K562 (cell line): ENCODE data around the gene PAF1. TPM values are rescaled to one million over a fixed set of nuclear protein-coding genes. Genes with fewer than 3 reads are reported as not detected.

Experiments
- BCLAF1 ChIP-seq, 2 experiments: fragments of 450-650 bp in 1 of 2; IDR thresholded peaks; 2 replicates each; pipeline ENCODE4 v1.6.1; 2011 to 2017; ENCODE audit warnings: low read depth in 2 of 2, antibody characterized with exemption in 1 of 2, borderline replicate concordance in 1 of 2, low read length in 1 of 2, mild to moderate bottlenecking in 1 of 2, mixed read lengths in 1 of 2; ENCODE audit not compliant: control insufficient read depth in 1 of 2
- IFI16 ChIP-seq: fragments of 250-450 bp; sonication (Bioruptor Pico); IDR thresholded peaks from 2 replicates; pipeline ENCODE4 v2.1.2; 2022; ENCODE audit warnings: mild to moderate bottlenecking, inconsistent platforms
- NFE2L1 ChIP-seq: fragments of 450-650 bp; IDR thresholded peaks from 2 replicates; pipeline ENCODE4 v1.6.1; 2016; ENCODE audit warnings: missing genetic modification characterization, low read depth, mild to moderate bottlenecking, missing compliant biosample characterization, moderate library complexity, borderline replicate concordance
- RFX7 ChIP-seq: fragments of 250-450 bp; sonication (Bioruptor Pico); IDR thresholded peaks from 2 replicates; pipeline ENCODE4 v1.5.1; 2021; ENCODE audit warnings: mild to moderate bottlenecking
- SIN3A ChIP-seq, 2 experiments: fragments of 150-350 bp in 1 of 2; IDR thresholded peaks; 2 replicates each; pipeline ENCODE4 v1.6.1; 2011 to 2016; ENCODE audit warnings: borderline replicate concordance in 2 of 2, low read depth in 2 of 2, low read length in 2 of 2, mild to moderate bottlenecking in 2 of 2, moderate library complexity in 2 of 2; ENCODE audit not compliant: control insufficient read depth in 1 of 2
- TFAP4 ChIP-seq: sonication (generic); formaldehyde crosslinking; IDR thresholded peaks from 2 replicates; pipeline ENCODE4 v1.8.0; 2022; ENCODE audit warnings: missing genetic modification reagents, mild to moderate bottlenecking, moderate library complexity, borderline replicate concordance
- ZFP1 ChIP-seq: fragments of 450-650 bp; formaldehyde crosslinking; IDR thresholded peaks from 2 replicates; pipeline ENCODE4 v1.4.0; 2020; ENCODE audit warnings: mild to moderate bottlenecking, mixed read lengths
- ZFP36 ChIP-seq: fragments of 150-350 bp; IDR thresholded peaks from 2 replicates; pipeline ENCODE4 v1.6.1; 2018; ENCODE audit warnings: low read length, low read depth; ENCODE audit not compliant: partially characterized antibody
- ZNF318 ChIP-seq, 2 experiments: fragments of 450-650 bp; IDR thresholded peaks; 2 replicates each; pipeline ENCODE4 v1.6.1; 2016; ENCODE audit warnings: mild to moderate bottlenecking in 2 of 2, borderline replicate concordance in 1 of 2, low read depth in 1 of 2, moderate library complexity in 1 of 2
- ZNF507 ChIP-seq: conservative IDR thresholded peaks from 2 replicates; pipeline ENCODE4 v1.6.1; 2017; ENCODE audit warnings: missing genetic modification characterization, missing compliant biosample characterization
- ZNF589 ChIP-seq: fragments of 200-800 bp; sonication (Bioruptor generic); IDR thresholded peaks from 2 replicates; pipeline ENCODE4 v1.6.1; 2016; ENCODE audit warnings: low read depth, missing genetic modification characterization, missing compliant biosample characterization
- polyA plus RNA-seq, 8 experiments: library from polyadenylated mRNA; depleted of rRNA in 4 of 8; stranded (reverse) in 5 of 8; unstranded in 3 of 8; fragments of >200 nt; fragmentation: Nextera tagmentation in 2 of 8; fragmentation: Illumina TruSeq in 1 of 8; extraction: Ambion mirVana in 2 of 8; extraction: Trizol in 1 of 8; gene quantifications; 2 replicates each; pipeline versions ENCODE4 v1.2.1 to v1.2.3, GENCODE V29; 2011 to 2014; ENCODE audit warnings: inconsistent platforms in 1 of 8, missing spikeins in 1 of 8
- total RNA-seq, 7 experiments: library from RNA; depleted of rRNA in 6 of 7; stranded (reverse); fragments of >200 nt in 6 of 7; fragmentation: Illumina TruSeq in 2 of 7; extraction: Trizol in 2 of 7; gene quantifications; 2 replicates each; pipeline versions ENCODE4 v1.2.1 to v1.2.3, GENCODE V29; 2011 to 2021; ENCODE audit warnings: low replicate concordance in 1 of 7
- TF ChIP-seq, protein P1 (sequence below): sonication (generic); formaldehyde crosslinking; IDR thresholded peaks from 2 replicates; pipeline ENCODE4 v1.5.0; 2020; ENCODE audit warnings: missing genetic modification reagents

PAF1 gene
- total and polyA plus RNA-seq, 9 of the 15 experiments (the other 6 are each of a cell fraction or from before 2014, with no cell fraction given) = 1.5 to 45.0 (median 33.8) TPM

GRCh38 chr19:39381910-39382611 is 8.8 kb downstream of the PAF1 start (continued):
- TF ChIP-seq ZNF318 (IDR thresholded peaks at IDR 0.05; ENCODE audit: borderline replicate concordance in 1 of 2, low read depth in 1 of 2) (no peak), SIN3A (IDR thresholded peaks at IDR 0.05; ENCODE audit: borderline replicate concordance in 2 of 2, control insufficient read depth in 1 of 2, low read depth in 2 of 2, low read length in 2 of 2) (no peak), ZNF507 (no peak), ZNF589 (peak; percentile 80), BCLAF1 (IDR thresholded peaks at IDR 0.05; ENCODE audit: borderline replicate concordance in 1 of 2, control insufficient read depth in 1 of 2, low read depth in 2 of 2, low read length in 1 of 2) (no peak), ZFP1 (no peak), RFX7 (CRISPR knock-in tag) (no peak), ZFP36 (peak; percentile 17), IFI16 (CRISPR knock-in tag) (no peak), NFE2L1 (no peak), TFAP4 (peak; percentile 89)
- TF ChIP-seq, protein P1, sequence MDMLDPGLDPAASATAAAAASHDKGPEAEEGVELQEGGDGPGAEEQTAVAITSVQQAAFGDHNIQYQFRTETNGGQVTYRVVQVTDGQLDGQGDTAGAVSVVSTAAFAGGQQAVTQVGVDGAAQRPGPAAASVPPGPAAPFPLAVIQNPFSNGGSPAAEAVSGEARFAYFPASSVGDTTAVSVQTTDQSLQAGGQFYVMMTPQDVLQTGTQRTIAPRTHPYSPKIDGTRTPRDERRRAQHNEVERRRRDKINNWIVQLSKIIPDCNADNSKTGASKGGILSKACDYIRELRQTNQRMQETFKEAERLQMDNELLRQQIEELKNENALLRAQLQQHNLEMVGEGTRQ = no peak
